HG02642 (cell line): ENCODE data around the gene BHLHE40.

Source experiments
- ATAC-seq: cut with Tn5 transposase; IDR thresholded peaks from one replicate; pipeline ENCODE4 v1.9.1; 2021; ENCODE audit warnings: mild to moderate bottlenecking; ENCODE audit not compliant: unreplicated experiment, poor library complexity

Gene BHLHE40

GRCh38 chr3:4979428-4980228 is at the start of gene BHLHE40:
TSS of gene BHLHE40 (plus strand) at chr3:4979437. CDS start at chr3:4979719, 282 bp downstream.
- peak; percentile 7 for ATAC-seq

GRCh38 chr3:4930501-4930900 is 48.7 kb upstream of the BHLHE40 start:
- ATAC-seq, result no peak

- ATAC-seq, result no peak
Measured at GRCh38 chr3:4934050-4934449, 45.2 kb upstream of the BHLHE40 start.

- no peak for ATAC-seq
Measured at GRCh38 chr3:4935347-4935746, 43.9 kb upstream of the BHLHE40 start.

- no peak for ATAC-seq
Measured at GRCh38 chr3:4936982-4937614, 42.1 kb upstream of the BHLHE40 start.

GRCh38 chr3:4938281-4938982 is 40.8 kb upstream of the BHLHE40 start:
- ATAC-seq, result no peak

- ATAC-seq, result no peak
Measured at GRCh38 chr3:4939276-4939675, 40.0 kb upstream of the BHLHE40 start.

GRCh38 chr3:4940985-4941384 is 38.3 kb upstream of the BHLHE40 start:
- ATAC-seq, result no peak

GRCh38 chr3:4943549-4943948 is 35.7 kb upstream of the BHLHE40 start:
- ATAC-seq, result no peak

GRCh38 chr3:4945324-4945723 is 33.9 kb upstream of the BHLHE40 start:
- ATAC-seq, result no peak

- no peak for ATAC-seq
Measured at GRCh38 chr3:4947028-4947427, 32.2 kb upstream of the BHLHE40 start.

- no peak for ATAC-seq
Measured at GRCh38 chr3:4948395-4948794, 30.8 kb upstream of the BHLHE40 start.

GRCh38 chr3:4949004-4949403 is 30.2 kb upstream of the BHLHE40 start:
- no peak for ATAC-seq

GRCh38 chr3:4949659-4950058 is 29.6 kb upstream of the BHLHE40 start:
- no peak for ATAC-seq

GRCh38 chr3:4950351-4950784 is 28.9 kb upstream of the BHLHE40 start:
- ATAC-seq, result no peak

GRCh38 chr3:4950948-4951347 is 28.3 kb upstream of the BHLHE40 start:
- ATAC-seq, result no peak

- no peak for ATAC-seq
Measured at GRCh38 chr3:4953119-4953518, 26.1 kb upstream of the BHLHE40 start.

GRCh38 chr3:4954256-4955000 is 24.8 kb upstream of the BHLHE40 start:
- ATAC-seq, result no peak

- no peak for ATAC-seq
Measured at GRCh38 chr3:4956099-4956498, 23.1 kb upstream of the BHLHE40 start.

- ATAC-seq, result no peak
Measured at GRCh38 chr3:4956738-4957137, 22.5 kb upstream of the BHLHE40 start.

GRCh38 chr3:4957978-4958377 is 21.3 kb upstream of the BHLHE40 start:
- no peak for ATAC-seq
